ENCODE data around the gene R3HDM1.

- no peak for TF ChIP-seq EP300 (IDR thresholded peaks at IDR 0.05)
- TF ChIP-seq, protein P1, sequence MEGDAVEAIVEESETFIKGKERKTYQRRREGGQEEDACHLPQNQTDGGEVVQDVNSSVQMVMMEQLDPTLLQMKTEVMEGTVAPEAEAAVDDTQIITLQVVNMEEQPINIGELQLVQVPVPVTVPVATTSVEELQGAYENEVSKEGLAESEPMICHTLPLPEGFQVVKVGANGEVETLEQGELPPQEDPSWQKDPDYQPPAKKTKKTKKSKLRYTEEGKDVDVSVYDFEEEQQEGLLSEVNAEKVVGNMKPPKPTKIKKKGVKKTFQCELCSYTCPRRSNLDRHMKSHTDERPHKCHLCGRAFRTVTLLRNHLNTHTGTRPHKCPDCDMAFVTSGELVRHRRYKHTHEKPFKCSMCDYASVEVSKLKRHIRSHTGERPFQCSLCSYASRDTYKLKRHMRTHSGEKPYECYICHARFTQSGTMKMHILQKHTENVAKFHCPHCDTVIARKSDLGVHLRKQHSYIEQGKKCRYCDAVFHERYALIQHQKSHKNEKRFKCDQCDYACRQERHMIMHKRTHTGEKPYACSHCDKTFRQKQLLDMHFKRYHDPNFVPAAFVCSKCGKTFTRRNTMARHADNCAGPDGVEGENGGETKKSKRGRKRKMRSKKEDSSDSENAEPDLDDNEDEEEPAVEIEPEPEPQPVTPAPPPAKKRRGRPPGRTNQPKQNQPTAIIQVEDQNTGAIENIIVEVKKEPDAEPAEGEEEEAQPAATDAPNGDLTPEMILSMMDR (IDR thresholded peaks at IDR 0.05): no peak
These were observed 144.7 kb downstream of the R3HDM1 start for GRCh38 chr2:135676031-135676430.
